ENCODE measurements around the gene VSTM2B.

DNA sequence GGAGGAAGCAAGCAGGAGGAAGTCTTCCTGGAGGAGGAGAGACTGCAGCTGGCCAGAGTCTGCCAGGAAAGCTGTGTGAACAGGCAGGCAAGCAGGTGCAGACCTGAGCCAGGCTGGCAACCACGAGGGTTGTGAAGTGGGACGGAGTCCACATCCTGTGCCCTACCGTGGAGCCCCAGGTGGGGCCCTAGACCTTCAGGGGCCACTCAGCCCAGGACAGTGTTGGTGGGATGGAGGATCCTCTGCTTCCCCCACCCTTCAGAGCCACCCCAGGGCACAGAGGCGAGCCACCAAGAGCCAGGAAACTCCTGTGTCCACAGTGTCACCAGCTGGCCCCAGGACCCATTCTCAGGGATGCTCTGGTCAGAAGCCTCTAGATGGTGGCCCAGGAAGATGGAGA lies 8.4 kb upstream of the VSTM2B start:
- TF ChIP-seq, protein P1, sequence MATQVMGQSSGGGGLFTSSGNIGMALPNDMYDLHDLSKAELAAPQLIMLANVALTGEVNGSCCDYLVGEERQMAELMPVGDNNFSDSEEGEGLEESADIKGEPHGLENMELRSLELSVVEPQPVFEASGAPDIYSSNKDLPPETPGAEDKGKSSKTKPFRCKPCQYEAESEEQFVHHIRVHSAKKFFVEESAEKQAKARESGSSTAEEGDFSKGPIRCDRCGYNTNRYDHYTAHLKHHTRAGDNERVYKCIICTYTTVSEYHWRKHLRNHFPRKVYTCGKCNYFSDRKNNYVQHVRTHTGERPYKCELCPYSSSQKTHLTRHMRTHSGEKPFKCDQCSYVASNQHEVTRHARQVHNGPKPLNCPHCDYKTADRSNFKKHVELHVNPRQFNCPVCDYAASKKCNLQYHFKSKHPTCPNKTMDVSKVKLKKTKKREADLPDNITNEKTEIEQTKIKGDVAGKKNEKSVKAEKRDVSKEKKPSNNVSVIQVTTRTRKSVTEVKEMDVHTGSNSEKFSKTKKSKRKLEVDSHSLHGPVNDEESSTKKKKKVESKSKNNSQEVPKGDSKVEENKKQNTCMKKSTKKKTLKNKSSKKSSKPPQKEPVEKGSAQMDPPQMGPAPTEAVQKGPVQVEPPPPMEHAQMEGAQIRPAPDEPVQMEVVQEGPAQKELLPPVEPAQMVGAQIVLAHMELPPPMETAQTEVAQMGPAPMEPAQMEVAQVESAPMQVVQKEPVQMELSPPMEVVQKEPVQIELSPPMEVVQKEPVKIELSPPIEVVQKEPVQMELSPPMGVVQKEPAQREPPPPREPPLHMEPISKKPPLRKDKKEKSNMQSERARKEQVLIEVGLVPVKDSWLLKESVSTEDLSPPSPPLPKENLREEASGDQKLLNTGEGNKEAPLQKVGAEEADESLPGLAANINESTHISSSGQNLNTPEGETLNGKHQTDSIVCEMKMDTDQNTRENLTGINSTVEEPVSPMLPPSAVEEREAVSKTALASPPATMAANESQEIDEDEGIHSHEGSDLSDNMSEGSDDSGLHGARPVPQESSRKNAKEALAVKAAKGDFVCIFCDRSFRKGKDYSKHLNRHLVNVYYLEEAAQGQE (IDR thresholded peaks at IDR 0.05; ENCODE audit: insufficient read depth in 1 of 2, low read depth in 2 of 2, low read length in 2 of 2): no peak
- TF ChIP-seq POLR2AphosphoS5 (IDR thresholded peaks at IDR 0.05; ENCODE audit: low read depth, low read length): no peak
- TF ChIP-seq TAF1 (IDR thresholded peaks at IDR 0.05; ENCODE audit: borderline replicate concordance, insufficient read depth, low read length): no peak
